Tibial nerve (tissue), 3 donors: ENCODE results near the gene EIF3C.
"Not testable (repeated sequence)": the region's sequence is repeated elsewhere in the genome, so short reads cannot be mapped to it uniquely, and the experiment has no call there.

Experiments
- CTCF ChIP-seq, 5 experiments: fragments of 200-600 bp in 3 of 5; fragments of 450-650 bp in 2 of 5; sonication (generic) in 3 of 5; IDR thresholded peaks; one replicate each; pipeline ENCODE4 v1.5.1; 2016 to 2019; ENCODE audit warnings: antibody characterized with exemption in 5 of 5, mild to moderate bottlenecking in 3 of 5, moderate library complexity in 2 of 5
- POLR2A ChIP-seq, 2 donors: fragments of 450-650 bp; IDR thresholded peaks; one replicate each; pipeline ENCODE4 v1.6.1; 2017; ENCODE audit warnings: antibody characterized with exemption in 2 of 2, mild to moderate bottlenecking in 2 of 2, moderate library complexity in 2 of 2

- TF ChIP-seq CTCF, POLR2A (IDR thresholded peaks at IDR 0.05): not testable (repeated sequence)
Measured at GRCh38 chr16:28701384-28701783, 9.9 kb upstream of the EIF3C start.
